ENCODE measurements around the gene LRRC3B.

Gene LRRC3B

DNA sequence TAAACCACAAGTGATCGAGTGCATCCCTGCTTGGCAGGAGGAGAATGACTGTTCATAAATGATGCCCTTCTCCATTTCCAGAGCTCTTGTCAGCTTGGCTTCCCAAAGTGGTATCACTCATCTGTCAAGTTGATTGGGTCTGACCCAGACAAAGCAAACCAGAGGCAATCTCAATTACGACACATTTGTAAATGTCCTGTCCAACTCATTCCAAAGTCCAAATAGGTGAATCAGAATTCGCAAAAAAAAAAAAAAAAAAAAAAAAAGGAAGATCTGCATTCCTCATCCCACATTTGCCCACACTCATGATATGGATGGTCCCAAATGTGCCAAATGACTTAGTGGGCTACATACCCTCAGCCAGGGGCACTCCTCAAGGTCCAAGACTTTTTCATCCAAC is 91.9 kb downstream of the LRRC3B start:
- no peak for DNase-seq

DNA sequence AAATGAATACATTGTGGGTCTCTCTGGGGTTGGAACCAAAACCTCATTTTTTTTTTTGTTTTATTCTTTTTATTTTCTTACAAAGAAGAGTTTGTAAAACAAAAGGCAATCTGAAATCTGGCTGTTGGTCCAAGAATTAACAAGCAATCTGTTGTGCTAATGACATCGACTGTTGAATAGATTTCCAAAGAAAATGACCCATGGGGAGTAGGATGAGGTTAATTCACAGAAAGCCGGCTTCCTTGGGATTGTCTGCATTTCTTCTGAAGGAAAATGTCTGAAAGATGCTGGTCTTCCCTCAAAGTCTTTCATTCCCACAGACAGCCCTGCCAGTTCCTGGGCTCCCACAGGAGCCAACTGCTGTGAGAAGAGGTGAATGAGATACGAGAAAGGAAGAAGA is 92.9 kb downstream of the LRRC3B start:
- DNase-seq = no peak

DNA sequence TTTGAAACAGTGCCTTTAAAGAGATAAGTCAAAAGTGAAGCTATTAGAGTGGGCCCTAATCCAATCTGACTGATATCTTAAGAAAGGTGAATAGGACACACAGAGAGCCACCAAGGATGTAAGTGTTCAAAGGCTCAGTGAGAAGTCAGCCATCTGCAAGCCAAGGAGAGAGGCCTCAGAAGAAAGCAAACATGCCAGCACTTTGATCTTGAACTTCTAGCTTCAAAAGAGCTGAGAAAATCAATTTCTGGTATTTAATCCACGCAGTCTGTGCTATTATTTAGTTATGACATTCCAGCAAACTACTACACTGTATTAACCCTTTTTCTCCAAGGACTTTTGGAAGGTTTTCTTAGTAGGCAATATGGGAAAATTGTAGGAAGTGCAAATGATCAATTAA is 95.7 kb downstream of the LRRC3B start:
- no peak for DNase-seq

DNA sequence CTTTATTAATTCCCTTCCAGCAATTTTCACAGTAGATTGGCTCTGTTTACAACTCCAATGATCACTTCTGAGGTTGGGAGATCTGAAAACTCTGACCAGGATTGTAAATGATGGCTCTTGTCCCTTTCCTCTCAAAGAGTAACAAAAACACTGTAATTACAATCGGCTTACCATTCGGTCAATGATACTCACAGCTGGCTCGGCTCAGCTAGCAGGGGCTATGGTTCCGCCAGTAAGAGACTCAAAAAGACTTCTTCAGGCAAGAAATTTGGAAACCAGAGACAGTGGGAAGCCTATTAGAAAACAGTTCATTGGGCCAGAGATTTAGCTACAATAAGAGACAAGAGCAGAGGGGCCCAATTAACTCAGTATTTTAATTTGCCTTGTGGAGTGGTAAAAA is 96.6 kb downstream of the LRRC3B start:
- no peak for DNase-seq

DNA sequence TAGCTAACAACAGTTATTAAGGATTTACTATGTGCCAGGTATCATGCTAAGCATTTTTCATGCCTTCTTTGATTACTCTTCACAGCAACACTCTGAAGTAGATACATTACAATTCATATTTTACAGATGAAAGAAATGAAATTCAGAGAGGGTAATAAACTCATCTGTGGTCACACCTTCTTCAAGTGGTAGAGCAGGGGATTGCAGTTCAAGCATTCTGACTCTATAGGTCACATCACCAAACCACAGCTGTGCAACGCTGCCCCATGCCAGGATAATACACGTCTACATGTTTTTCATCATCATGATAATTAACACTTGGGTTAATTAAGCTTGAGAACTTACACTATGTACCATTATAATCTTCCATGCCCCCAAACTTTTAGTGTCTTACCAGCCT is 98.5 kb downstream of the LRRC3B start:
- DNase-seq = no peak

DNA sequence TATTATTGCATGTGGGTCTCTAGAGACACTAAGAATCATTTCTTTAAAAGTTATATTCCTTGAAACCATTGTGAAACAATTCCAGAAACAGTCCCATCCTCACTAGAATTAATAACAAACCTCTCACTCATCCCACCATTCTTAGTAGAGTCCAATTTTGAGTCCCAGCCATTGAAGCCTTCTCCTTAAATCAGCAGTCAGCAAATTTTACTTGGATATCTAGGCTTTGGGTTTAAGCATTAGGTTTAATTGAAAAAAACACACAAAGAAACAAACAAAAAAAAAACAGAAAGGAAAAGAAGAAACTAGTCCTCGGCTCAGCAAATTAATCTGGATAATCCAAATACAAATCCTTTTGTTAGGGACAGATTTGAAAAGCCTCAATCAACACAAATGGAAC is 109.3 kb downstream of the LRRC3B start:
- DNase-seq = no peak

DNA sequence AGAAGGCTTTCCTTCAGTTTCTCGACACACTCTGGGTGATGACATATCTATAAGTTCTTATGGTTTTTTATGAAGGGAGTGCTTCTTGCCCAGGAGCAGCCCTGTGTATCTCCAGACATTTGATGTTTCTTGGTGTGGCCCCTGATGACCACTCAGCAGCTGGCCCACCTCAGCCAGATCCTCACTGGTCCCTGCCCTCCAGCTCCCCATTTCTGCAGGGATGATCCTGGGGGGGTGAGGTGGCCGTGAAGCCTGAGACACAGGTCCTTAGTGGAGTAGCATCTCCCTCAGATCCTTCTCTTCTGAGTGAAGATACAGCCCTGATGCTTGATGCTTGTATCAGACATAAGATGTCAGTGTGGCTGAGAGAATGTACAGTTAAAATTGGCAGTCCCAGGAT is 127.7 kb downstream of the LRRC3B start:
- no peak for DNase-seq

DNA sequence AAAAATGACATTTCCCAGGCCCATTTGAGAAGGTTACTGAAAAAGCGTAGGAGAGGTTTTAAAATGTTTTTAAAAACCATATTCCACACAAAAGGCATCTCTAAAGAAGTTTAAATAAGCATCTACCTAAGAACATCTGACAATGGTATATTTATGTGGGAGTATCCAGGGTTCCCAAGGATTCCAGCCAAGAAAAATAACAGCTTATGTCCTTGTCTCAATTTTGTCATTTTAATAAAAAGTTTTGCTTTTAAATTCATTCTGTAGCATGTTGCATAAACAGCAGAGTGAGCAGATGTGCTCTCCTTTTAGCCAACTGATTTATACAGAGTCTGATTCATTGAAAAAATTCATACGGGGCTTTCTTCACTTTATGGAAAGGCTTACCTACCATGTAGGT is 129.9 kb downstream of the LRRC3B start:
- no peak for DNase-seq

DNA sequence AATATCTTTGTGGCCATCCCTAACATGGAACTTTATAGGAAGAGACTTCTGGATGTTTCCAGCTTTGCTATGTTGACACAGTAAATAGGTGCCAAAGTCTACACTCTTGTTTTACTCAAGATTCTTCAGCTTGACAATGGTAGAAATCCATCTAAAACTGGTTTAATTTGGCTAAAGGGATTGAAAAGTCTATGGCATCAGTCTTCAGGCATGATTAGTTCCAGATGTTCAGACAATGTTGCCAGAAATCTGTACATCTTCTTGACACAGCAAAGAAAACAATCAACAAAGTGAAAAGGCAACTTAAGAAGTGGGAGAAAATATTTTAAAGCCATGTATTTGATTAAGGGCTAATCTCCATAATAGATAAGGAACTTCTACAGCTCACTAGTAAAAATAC is 130.5 kb downstream of the LRRC3B start:
- no peak for DNase-seq

DNA sequence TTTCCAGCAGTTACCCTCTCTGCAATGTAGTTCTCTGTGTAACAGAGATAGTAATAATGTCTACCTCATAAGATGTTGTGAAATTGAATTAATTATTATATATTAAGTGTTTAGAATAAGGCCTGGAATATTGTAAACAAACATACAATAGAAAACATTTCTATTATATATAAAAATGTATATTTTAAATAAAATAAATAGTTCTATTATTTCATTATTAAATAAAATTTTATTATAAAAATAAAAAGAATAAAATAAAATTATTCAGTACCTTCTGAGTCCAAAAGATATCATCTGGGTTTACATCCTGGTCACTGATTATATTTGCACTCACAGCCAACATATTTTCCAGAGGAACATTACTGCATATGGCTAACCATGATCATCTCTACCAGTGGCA is 135.4 kb downstream of the LRRC3B start:
- DNase-seq = no peak

Data from NCI-H446 (cell line).